ENCODE results near the gene IGF1R.

The IGF1R gene

GRCh38 chr15:98759277-98759676 is 110.9 kb downstream of the IGF1R start:
- Histone ChIP-seq H2AFZ (ENCODE audit: low read depth) (no peak overlapping the region), H3K27me3 (ENCODE audit: insufficient read depth, low read depth) (no peaks in the 10 kb centered on the region), H3K9ac (no peak overlapping the region), H3K36me3 (ENCODE audit: insufficient read depth) (no peaks in the 10 kb centered on the region), H3K4me1 (ENCODE audit: low read depth, poor library complexity, severe bottlenecking) (peaks cover 39% of the 10 kb centered on the region), H3K27ac (no peak overlapping the region), H3K4me3 (IDR thresholded peaks at IDR 0.05; ENCODE audit: insufficient read depth, low read depth, low read length) (no peak overlapping the region), H3K79me2 (ENCODE audit: insufficient read depth, low read depth) (peaks cover 81% of the 10 kb centered on the region), H4K20me1 (ENCODE audit: insufficient read depth) (no peaks in the 10 kb centered on the region), H3K4me2 (no peak overlapping the region)
- TF ChIP-seq, protein P1, sequence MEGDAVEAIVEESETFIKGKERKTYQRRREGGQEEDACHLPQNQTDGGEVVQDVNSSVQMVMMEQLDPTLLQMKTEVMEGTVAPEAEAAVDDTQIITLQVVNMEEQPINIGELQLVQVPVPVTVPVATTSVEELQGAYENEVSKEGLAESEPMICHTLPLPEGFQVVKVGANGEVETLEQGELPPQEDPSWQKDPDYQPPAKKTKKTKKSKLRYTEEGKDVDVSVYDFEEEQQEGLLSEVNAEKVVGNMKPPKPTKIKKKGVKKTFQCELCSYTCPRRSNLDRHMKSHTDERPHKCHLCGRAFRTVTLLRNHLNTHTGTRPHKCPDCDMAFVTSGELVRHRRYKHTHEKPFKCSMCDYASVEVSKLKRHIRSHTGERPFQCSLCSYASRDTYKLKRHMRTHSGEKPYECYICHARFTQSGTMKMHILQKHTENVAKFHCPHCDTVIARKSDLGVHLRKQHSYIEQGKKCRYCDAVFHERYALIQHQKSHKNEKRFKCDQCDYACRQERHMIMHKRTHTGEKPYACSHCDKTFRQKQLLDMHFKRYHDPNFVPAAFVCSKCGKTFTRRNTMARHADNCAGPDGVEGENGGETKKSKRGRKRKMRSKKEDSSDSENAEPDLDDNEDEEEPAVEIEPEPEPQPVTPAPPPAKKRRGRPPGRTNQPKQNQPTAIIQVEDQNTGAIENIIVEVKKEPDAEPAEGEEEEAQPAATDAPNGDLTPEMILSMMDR (conservative IDR thresholded peaks at IDR 0.05; ENCODE audit: low read depth, low read length): no peak

DNA sequence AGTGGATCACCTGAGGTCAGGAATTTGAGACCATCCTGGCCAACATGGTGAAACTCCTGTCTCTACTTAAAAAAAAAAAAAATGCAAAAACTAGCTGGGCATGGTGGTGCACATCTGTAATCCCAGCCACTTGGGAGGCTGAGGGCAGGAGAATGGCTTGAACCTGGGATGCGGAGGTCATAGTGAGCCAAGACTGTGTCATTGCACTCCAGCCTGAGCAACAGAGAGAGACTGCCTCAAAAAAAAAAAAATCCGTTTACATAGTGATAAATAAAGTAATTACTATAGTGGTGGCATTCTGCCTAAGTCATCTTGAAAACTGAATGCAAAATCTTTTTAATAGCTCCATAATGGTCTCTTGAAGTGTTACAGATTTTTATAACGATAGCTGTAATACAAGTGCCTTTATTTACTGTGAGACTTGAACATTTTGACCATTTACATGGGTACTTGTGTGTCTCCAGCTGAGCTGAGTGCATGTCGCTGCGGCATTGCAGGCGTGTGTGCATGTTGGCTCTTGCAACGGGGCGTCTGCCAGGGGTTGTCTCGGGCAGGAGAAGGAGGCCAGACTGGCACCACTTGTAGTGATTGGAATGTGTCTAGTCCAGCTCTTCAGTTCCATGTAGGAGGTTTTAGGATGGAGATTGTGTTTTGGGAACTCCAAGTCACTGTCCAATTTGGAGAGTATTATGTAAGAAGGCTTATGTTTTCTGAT is 111.9 kb downstream of the IGF1R start:
- no peak overlapping the region for H2AFZ ChIP-seq (ENCODE audit: low read depth)
- peaks cover 35% of the 10 kb centered on the region for H3K4me1 ChIP-seq (ENCODE audit: low read depth, poor library complexity, severe bottlenecking)
- H3K4me3 ChIP-seq (IDR thresholded peaks at IDR 0.05; ENCODE audit: insufficient read depth, low read depth, low read length): no peak overlapping the region
- TF ChIP-seq, protein P1 (conservative IDR thresholded peaks at IDR 0.05; ENCODE audit: low read depth, low read length): no peak
- H4K20me1 ChIP-seq (ENCODE audit: insufficient read depth): no peaks in the 10 kb centered on the region
- H3K27ac ChIP-seq: no peak overlapping the region
- H3K4me2 ChIP-seq: no peak overlapping the region
- no peaks in the 10 kb centered on the region for H3K36me3 ChIP-seq (ENCODE audit: insufficient read depth)
- no peaks in the 10 kb centered on the region for H3K27me3 ChIP-seq (ENCODE audit: insufficient read depth, low read depth)
- no peak overlapping the region for H3K9ac ChIP-seq
- H3K79me2 ChIP-seq (ENCODE audit: insufficient read depth, low read depth): peaks cover 82% of the 10 kb centered on the region

GRCh38 chr15:98760975-98761374 is 112.6 kb downstream of the IGF1R start:
- Histone ChIP-seq H3K36me3 (ENCODE audit: insufficient read depth) (no peaks in the 10 kb centered on the region), H3K4me2 (no peak overlapping the region), H3K27me3 (ENCODE audit: insufficient read depth, low read depth) (no peaks in the 10 kb centered on the region), H3K79me2 (ENCODE audit: insufficient read depth, low read depth) (peaks cover 87% of the 10 kb centered on the region), H2AFZ (ENCODE audit: low read depth) (no peak overlapping the region), H3K4me3 (IDR thresholded peaks at IDR 0.05; ENCODE audit: insufficient read depth, low read depth, low read length) (no peak overlapping the region), H3K9ac (no peak overlapping the region), H4K20me1 (ENCODE audit: insufficient read depth) (no peaks in the 10 kb centered on the region), H3K4me1 (ENCODE audit: low read depth, poor library complexity, severe bottlenecking) (peaks cover 28% of the 10 kb centered on the region), H3K27ac (no peak overlapping the region)
- TF ChIP-seq, protein P1 (conservative IDR thresholded peaks at IDR 0.05; ENCODE audit: low read depth, low read length): no peak

GRCh38 chr15:98763179-98763578 is 114.8 kb downstream of the IGF1R start:
- no peak overlapping the region for H3K9ac ChIP-seq
- no peaks in the 10 kb centered on the region for H4K20me1 ChIP-seq (ENCODE audit: insufficient read depth)
- TF ChIP-seq, protein P1 (conservative IDR thresholded peaks at IDR 0.05; ENCODE audit: low read depth, low read length): no peak
- H3K4me2 ChIP-seq: no peak overlapping the region
- H3K4me3 ChIP-seq (IDR thresholded peaks at IDR 0.05; ENCODE audit: insufficient read depth, low read depth, low read length): no peak overlapping the region
- H3K27ac ChIP-seq: no peak overlapping the region
- H2AFZ ChIP-seq (ENCODE audit: low read depth): no peak overlapping the region
- H3K27me3 ChIP-seq (ENCODE audit: insufficient read depth, low read depth): no peaks in the 10 kb centered on the region
- H3K36me3 ChIP-seq (ENCODE audit: insufficient read depth): no peaks in the 10 kb centered on the region
- peaks cover 86% of the 10 kb centered on the region for H3K79me2 ChIP-seq (ENCODE audit: insufficient read depth, low read depth)
- H3K4me1 ChIP-seq (ENCODE audit: low read depth, poor library complexity, severe bottlenecking): peaks cover 24% of the 10 kb centered on the region

All from KMS-11 (cell line).